HG03571 (cell line): ENCODE results near the gene CST1.
"Not testable (repeated sequence)": the region's sequence is repeated elsewhere in the genome, so short reads cannot be mapped to it uniquely, and the experiment has no call there.

Experiments used
- ATAC-seq: cut with Tn5 transposase; IDR thresholded peaks from one replicate; pipeline ENCODE4 v1.9.1; 2021; ENCODE audit not compliant: unreplicated experiment

CST1 gene

DNA sequence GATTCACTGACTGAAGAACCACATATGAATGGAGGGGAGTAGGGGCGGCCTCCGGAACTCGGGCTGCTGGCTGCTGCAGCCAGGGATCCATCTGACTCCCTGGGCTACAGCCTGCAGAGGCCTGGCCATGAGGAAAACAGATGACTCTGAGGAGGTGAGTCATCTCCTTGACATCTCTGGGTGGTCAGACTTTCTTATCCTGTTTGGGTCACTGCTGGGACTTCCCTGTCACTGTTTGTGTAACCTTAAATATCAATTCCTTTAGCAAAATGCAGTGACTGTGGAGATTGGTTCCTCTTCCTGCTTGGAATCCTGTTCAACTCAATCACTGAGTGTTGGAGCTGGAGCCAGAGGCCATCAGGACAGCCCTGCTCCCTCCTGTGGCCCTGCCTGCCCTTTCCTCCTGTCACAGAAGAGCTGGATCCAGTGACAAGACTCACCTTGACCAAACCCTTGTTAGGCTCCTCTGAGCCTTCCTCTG is 4.4 kb upstream of the CST1 start:
- ATAC-seq, result not testable (repeated sequence)

DNA sequence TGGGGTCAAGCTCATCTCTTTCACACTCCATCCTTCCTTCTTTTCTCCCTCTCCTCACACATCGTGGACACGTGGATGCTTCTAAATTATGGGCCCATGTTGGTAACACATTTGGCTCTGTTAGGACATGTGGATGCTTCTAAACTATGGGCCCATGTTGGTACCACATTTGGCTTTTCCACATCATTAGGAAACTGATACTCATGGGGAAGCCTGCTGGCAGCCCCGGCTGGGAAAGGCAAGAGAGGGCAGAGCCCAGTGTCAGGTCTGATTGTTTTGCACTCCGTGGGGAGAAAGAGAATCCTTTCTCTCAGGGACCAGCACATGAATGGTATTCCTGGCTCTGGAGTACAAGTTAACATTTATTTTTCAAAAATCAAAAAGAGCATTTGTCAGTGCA is 4.0 kb upstream of the CST1 start:
- no peak for ATAC-seq

DNA sequence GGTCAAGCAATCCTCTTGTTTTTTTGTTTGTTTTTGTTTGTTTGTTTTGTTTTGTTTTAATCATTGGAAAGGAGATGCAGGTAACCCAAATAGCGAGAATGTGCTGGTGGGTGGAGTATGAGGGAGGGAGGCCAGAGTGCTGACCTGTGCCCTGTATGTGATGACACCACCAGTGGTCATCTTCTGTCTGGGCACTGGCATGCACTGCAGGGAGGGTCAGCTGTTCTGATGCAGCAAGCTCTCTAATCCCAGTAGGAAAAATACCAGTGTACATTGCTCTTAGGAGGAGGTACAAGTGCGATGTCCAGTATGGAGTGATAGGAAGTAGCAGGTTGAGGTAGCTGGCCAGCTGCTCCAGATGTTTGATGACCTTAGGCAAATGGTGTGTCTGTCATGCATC is 2.9 kb upstream of the CST1 start:
- ATAC-seq, result no peak

DNA sequence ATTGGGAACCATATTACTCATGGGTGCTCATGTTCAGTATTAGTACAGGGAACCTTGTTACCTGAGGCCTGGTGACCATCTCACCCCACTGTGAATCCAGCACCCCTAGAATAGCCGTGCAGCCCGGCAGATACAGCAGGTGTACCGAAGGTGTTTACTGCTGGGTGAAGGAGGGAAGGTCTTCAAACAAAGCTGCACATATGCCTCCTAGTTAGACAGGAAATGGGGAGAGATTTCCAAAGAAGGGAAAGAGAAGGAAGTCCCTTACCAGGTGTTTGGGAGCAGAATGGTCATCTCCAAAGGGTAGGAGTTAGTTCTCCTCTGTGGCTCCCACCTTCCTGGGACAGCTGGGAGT is 2.4 kb upstream of the CST1 start:
- no peak for ATAC-seq

DNA sequence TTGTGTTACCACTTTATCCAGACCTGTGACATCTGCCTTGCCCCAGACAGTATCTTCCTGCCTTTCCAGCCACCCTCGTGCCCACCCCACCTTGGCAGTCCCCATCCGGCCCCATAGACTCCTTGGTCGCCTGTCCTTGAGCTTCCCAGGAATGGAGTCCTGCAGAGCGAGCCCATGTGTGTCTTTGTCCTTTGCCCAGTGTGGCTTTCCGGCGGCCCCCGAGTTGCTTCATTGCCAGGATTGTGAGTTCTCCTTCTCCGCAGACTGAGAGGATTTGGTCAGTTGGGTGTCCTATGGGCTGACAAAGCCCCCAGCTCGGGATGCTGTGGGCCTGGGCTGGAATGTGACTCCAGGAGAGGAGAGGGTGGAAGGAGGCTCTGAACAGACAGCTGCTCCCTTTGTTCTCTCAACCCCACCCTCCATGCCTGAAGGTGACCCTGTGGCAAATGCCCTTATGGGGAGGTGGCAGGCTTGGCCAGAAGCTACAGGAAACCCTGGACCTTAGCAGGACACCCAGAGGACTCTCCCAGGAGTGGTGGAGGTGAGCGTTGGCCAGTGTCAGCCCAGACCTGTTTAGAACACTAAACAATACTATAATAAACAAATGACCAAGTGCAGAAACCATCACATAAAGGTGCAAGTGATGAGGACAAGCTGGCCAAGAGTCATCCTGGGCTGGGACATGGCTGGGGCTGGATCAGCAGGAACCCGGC is 1.9 kb upstream of the CST1 start:
- no peak for ATAC-seq

DNA sequence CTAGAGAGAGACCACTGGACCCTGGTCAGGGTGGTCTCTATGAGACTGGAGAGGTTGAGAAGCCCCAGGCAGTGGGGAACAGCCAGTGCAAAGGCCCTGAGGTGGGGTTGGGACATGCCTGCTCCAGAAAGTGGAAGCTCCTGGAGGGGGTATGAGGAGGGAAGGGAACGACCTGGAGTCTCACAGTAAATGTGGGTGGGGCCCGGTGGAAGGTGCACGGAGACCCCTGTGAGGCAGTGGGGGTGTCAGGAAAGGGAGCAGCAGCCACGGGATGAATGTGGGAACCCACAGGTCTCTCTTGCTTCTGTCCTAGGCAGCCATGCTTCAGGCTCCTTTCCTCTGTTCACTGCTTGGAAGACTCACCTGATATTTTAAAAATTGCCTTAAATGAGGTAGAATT is 1.3 kb upstream of the CST1 start:
- ATAC-seq, result no peak

DNA sequence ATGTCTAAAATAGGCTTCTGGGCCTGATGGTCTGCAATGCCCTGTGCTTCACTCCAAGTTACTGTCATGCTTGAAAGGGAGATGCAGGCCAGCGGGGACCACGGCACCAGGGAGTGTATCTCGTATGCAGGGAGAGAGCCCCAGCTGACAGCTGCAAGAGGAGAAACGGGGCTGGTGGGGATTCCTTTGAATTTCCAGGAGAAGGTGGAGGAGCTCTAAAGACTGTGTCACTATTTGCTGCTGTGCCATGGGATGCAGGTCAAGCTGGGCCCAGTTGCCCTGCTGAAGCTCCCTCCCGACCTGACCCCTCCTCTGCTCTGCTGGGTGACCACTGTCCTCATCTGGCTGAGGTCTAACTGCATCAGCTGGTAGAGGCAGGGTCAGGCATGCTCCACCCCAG is 989 bp downstream of the CST1 start:
- no peak for ATAC-seq

DNA sequence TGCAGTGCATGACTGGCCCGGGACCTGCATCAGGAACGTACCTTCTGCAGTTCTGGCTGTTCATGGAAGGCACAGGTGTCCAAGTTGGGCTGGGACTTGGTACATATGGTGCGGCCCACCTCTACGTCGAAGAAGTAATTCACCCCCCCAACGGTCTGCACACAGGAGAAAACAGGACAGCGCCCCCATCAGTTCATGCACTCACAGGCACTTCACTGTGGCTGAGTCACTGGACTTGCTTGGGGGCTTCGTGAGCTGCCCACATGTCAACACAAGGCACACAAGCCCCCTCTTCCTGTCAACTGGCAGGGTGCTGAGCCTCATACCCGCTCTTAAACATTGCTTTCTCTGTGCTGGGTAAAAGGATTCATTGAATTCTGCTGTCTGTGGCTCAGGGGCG is 1.8 kb downstream of the CST1 start:
- not testable (repeated sequence) for ATAC-seq

DNA sequence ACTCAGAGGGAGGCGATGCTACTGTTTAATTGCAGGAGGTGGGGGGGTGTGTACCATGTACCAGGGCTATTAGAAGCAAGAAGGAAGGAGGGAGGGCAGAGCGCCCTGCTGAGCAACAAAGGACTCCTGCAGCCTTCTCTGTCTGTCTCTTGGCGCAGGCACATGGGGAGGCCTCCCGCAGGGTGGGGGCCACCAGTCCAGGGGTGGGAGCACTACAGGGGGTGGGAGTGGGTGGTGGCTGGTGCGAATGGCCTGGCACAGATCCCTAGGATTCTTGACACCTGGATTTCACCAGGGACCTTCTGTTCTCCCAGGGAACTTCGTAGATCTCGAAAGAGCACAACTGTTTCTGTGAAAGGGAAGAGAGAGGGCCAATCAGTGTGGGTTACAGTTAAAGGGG is 3.2 kb downstream of the CST1 start:
- not testable (repeated sequence) for ATAC-seq

DNA sequence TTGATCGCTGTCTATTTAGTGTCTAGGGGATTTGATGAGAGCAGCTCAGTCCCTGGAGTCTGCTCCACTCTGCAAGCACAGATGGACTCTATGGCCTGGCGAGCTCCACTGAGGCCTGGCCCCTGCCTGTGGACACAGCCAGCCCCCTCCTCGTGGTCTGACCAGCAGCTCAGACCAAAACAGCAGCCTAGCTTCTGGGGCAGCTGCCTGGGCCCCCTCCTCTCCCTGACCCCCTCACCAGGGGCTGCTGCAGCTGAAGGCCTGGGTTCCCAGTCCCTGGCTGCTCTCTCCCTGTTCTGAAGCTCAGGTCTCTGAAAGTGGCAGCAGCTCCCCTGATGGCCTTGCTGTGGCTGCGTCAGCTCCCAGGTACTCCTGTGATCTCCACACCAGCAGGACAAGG is 3.6 kb downstream of the CST1 start:
- ATAC-seq, result not testable (repeated sequence)

DNA sequence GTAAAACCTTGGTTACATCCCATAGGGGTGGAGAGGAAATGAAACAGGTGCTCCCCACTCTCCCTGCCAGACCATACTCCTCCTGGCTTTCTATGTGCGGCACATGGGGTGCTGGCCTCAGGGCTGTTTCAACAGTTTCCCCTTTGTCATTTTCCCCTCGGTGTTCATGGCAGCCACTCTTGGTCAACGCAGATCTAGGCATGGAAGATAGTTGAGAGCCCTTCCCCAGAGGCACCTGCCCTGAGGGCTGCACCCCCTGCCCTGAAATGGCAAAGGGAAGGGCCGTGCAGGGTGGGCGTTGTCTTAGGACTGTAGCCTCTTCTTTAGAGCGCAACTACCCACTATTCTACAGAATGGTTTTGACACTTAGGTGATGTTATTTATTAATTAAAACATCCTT is 4.4 kb downstream of the CST1 start:
- no peak for ATAC-seq

DNA sequence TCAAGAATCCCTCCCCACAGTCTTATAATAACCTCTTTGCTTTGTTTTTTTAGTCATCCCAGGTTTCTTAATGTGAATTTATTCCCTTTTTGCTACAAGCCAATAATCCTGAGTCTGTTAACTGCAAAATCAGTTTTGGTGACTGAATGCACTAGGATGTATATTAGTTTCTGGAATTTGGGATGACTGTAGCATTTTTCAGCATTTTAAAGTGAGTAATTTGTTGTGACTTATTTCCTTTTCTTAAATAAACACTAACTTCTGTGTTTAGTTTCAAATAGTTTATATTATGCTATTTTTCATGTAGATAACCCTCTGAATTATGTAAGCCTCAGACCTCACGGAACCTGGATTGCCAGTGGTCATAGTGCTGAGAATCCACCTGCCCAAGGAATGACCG is 5.5 kb downstream of the CST1 start:
- ATAC-seq, result no peak

DNA sequence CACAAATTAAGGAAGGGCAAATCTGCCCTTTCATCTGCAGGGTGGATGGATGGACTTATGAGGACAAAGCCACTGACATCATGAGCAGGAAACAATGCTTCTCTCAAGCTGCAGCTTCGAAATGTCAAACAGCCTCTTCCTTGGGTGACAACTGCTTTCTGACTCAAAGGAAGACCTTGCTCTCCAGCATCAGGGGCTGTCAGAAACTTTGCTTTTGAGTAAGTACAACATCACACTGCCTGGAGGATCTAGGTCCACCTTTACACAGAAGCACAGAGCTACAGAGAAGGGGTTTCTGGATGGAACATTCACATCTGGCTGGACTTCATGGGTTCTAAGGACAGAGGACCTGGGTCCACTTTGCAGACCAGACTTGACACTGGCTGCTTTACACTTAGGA is 5.9 kb downstream of the CST1 start:
- ATAC-seq, result no peak

DNA sequence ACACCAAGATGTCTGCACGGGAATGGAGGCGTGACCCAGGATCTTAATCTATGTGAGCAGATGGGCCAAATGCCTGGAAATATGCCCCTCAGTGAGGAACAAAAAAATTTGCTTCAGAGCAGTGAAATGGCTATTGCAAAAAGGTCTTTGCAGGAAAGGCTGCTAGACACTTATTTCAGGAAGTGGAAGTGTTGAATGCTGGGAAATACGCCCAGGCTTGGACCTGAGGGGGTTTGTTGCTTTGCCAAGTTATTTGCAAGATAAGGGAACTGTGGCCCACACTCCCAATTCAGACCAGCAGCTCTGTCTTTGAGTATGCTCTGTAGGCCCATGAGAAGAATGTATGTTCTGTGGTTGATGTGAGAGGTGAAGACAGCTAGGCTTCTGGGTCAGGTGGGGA is 15.3 kb downstream of the CST1 start:
- ATAC-seq, result not testable (repeated sequence)

DNA sequence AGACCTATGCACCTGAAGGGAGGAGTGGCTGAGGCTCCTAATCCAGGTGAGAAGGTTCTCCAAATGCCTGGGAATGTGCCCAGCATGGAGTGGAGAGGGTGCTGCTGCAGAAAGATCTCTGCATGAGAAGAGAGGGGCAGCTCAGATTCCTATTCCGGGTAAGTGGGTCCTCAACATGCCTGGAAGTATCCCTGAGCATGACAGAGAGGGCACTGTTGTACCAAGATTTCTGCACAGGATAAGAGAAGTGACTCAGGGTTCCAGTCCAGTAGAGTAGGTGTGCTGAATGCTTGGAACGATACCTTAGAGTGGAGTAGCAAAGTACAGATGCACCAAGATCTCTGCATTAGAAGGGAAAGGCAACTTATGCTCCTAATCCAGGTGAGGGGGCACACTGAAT is 15.8 kb downstream of the CST1 start:
- ATAC-seq, result not testable (repeated sequence)

DNA sequence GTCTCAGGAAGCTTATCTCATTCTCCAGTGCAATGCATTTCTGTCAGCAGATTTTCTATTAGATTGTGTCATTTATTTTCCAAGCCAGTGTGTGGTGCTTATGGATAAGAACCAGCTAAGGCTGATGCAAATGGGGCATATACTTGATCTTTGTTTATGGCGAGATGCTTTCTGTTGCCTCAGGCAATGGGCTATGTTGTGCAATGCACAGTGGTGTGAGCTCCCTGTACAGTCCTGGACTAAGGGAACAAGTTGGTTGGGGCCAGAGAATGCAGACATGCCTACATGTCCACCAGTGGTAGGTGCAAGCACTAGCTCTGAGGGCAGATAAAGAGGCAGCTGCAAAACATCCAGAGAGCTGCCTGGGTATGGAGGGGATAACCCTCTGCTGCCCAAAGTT is 16.3 kb downstream of the CST1 start:
- ATAC-seq, result not testable (repeated sequence)

DNA sequence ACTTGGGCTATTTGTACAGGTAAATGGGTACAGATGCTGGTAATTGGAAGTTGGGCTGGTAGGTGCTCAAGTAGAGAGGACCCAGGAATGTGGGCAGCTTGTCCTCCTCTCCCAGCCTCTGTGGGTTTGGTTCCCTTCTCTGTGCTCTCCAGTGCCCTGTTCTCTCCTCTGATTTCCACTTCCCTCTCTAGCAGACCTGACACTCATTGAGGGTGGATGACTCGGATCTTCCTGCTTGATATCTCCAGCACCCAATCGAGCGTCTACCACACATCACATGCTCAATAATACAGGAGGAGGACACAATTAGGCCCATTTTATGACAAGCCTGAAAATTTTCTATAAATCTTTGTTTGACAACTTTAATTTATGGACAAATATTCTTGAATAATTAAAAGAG is 23.7 kb downstream of the CST1 start:
- no peak for ATAC-seq

DNA sequence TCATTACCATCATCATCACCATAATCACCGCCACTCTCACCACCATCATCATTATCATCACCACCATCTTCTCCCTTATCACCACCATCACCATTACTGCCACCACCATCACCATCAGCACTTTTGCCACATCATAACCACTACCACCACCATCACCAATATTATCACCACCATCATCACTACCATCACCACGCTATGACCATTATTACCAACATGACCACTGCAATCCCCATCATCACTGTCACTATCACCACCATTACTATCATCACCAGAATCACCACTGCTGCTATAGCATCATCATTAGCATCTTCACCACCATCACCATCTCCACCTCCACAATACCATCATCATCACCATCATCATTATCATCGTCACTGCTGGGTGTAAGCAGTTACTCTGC is 25.6 kb downstream of the CST1 start:
- ATAC-seq, result no peak

DNA sequence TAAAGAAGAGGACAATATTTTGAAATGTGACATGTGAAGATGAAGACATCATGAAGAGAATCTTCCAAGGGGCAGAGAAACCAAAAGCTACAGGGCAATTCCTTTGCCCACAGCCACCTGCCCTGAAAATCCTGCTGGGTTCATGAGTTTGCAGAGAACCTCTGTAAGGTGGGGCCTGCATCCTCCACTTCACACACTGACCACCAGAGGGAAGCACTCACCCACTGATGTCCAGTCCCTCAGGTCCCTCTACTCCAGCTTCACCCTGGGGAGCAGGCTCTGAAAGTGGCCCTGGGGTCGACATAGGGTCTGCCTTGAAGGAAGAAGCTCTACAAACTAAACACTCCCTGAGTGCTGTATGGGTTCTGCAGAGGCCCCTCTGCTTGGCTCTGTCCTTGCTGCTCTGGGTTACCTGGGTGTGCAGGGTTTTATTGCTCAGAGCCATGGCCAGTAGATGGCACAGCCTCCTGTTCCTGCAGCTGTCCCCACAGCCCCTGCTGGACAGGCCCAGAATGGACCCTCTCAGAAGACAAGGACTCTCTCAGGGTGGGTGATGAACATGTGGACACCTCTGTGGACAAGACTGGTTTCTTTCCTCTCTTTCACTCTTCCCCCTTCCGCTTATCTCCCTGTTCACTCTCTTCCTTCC is 27.0 kb downstream of the CST1 start:
- not testable (repeated sequence) for ATAC-seq

DNA sequence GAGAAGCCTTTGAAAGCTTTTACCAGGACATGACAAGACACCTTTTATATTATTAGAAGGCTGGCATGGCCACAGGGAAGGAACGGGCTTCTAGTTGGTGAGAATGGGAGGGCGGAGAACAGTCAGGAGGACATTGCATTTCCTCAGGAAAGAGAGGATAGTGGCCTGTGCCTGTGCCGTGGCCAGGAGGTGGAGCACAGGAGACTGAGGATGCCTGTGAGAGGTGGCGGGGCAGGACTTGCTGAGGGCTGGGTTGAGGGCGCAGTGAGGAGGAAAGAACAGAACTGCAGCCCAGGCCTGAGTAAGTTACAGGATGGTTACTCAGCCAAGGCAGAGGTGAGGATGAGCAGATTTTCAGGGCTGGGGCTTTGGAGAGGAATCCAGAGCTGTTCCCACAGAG is 27.9 kb downstream of the CST1 start:
- ATAC-seq, result not testable (repeated sequence)

DNA sequence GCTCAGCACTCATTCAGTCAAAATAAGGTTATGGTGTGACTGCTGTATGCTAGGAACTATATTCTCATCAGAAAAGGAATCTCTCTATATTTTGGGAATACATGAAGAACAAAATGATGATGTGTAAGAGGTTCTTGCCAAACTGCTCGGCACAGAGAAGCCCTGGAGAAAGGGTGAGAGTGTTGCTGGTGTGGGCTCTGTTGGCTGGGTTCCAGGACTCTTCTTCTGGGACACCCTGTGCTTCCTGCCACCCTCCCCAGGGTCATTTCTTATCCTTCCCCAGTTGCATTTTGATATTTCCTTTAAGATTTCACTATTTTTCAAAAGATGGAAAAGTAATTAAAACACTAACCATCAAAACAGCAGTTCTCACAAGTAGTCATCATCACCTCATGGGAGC is 28.8 kb downstream of the CST1 start:
- ATAC-seq, result no peak

DNA sequence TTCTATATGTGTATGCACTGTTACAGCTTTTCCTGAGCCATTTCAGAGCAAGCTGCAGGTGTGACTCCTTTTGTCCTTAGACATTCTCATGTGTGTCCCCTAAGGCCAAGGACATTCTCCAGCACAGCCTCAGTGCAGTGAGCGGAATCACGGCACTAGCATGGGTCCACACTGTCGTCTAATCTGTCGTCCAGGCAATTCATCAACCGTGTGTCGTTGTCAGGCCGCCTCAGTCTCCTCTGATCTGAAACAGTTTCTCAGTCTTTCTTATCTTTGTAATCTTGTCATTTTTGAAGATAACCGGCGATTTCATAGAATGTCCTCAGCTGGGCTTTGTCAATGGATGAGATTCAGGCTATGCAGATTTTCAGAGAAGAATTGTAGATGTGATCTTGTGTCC is 31.4 kb downstream of the CST1 start:
- ATAC-seq, result not testable (repeated sequence)

DNA sequence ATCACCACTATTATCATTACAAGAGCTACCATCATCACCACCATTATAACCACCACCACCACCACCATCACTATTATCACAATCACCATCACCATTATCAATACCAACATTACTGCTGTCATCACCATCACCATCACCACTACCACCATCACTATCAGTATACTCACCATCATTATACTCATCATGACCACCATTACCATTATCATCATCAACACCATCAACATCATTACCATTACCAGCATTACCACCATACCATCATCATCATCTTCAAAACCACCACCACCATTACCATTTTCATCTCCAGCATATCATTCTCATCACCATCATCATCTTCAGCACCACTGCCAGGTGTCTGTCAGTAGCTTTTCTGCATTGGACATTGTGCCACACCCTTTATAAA is 39.0 kb downstream of the CST1 start:
- not testable (repeated sequence) for ATAC-seq
